NK-92 (cell line): Measurements from ENCODE around the gene COL4A2.

Experiments used
- DNase-seq: peaks from one replicate; lab custom pipeline; 2025; ENCODE audit not compliant: unreplicated experiment; lab: John Stamatoyannopoulos, UW

COL4A2 gene

GRCh38 chr13:110414931-110415330, 107.8 kb downstream of the COL4A2 start:
- DNase-seq = no peak

DNA sequence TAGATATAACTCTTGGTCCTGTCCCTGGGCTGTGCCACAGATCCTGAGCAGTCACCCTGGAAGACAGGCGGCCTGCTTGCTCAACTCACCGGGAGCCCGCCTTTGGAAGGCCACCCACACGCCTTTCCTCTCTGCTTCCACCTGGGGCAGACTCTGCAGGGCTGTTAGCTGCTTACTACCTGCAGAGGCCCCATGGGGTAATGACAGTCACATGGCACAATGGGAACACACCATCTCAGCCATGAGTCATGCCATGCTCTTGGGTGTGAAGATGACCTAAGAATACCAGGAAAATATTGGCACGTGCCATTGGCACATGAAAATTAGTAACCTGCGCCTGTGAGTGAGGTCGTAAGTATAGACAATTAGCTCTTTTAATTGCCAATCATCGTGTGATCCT, 108.6 kb downstream of the COL4A2 start:
- DNase-seq = no peak

DNA sequence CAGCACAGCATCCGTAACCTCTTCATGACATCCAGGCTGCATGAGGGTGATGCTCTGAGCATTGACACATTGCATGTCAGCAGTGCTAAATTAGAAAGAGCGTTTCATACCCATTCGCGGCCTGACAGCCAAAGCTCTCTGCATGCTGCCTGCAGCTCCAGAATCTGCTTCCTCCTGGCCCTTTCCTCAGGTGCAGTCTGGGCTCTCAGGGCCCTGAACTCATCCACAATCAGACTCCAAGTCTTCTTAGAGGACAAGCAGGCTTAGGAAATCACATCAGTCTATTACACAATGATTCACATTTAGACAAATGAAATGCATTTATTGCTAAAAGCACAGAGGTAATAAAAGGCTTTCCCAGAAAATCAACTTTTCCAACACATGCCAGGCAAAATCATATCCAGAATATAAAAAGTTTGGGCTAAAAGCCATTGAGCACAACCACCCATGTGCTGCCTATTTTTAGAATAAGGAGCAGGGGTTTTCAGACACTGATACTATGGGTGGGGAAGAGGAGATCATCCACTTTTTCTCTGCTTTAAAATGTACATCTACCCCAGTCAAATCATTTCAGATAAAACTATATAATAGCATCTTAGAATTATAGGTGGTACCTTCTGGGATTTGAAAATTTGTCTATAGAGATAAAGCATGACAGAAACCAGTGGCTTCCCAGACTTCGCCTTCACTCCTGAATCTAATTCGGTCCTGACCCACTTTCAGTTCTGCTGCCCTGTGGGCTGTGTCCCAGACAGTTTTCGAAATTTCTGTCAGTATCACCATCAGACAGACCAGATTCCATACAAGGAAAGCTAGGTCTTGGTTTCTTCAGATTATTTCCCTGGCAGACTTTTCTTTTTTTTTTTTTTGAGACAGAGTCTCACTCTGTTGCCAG, 109.3 kb downstream of the COL4A2 start:
- no peak for DNase-seq

- DNase-seq = no peak
Measured at GRCh38 chr13:110418944-110419343, 111.9 kb downstream of the COL4A2 start.

DNA sequence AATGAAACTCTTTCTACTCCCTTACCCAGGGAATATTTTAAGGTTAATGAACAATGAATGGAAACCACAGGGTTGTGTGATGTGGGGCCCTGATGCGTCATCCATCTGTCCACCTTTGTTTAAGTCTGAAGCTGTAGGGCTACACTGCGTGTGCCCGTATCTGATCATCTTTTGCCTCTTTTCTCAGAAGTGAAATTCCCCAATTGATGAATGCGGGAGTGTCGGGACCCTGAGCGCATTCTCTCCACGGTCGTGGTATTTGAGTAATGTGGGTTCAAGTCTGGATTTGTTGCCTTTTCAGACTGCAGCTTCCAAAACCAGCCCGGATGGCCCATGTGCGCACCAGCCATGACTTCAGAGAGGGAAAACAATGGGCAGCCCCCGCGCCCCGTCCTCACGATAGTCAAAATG, 112.3 kb downstream of the COL4A2 start:
- no peak for DNase-seq

DNA sequence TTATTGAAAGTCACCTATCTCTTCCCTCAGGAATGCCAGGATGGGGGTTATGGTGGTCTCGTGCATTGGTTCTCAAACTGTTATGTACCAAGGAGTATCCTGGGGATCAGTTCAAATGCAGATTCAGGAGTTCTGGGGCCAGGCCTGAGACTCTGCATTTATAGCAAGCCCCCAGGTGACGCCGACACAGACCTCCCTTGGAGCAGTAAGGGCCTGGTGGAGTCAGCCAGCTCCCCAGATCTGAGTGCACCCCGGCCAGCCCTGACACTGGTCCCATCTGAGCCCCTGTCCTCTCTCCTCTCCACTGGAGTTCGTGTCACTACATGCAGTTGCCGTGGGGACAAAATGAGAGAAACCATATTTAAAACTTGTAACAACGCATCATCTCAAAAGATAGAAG, 112.9 kb downstream of the COL4A2 start:
- no peak for DNase-seq

DNA sequence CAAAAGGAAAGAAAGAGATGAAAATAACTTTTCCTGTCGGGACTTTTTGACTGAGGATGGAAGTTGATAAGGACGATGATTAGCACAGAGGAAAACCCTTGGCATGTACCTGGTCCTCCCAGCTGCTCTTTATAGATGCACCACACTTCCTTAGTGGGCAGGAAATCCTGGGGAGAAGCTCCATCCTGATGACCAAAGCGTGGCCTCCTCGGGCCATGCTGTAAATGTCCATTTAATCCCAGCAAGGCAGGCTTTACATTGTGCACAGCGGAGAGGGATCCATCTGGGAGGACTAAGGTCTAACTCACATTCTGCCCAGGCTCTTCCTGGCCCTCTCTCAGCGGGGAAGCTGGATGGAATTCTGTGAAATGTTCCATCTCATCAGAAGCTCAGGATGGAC, 113.5 kb downstream of the COL4A2 start:
- DNase-seq = no peak

GRCh38 chr13:110421061-110421460, 114.0 kb downstream of the COL4A2 start:
- no peak for DNase-seq

- no peak for DNase-seq
Measured at GRCh38 chr13:110421696-110422385, 114.8 kb downstream of the COL4A2 start.

- DNase-seq = no peak
Measured at GRCh38 chr13:110422913-110423688, 116.0 kb downstream of the COL4A2 start.

DNA sequence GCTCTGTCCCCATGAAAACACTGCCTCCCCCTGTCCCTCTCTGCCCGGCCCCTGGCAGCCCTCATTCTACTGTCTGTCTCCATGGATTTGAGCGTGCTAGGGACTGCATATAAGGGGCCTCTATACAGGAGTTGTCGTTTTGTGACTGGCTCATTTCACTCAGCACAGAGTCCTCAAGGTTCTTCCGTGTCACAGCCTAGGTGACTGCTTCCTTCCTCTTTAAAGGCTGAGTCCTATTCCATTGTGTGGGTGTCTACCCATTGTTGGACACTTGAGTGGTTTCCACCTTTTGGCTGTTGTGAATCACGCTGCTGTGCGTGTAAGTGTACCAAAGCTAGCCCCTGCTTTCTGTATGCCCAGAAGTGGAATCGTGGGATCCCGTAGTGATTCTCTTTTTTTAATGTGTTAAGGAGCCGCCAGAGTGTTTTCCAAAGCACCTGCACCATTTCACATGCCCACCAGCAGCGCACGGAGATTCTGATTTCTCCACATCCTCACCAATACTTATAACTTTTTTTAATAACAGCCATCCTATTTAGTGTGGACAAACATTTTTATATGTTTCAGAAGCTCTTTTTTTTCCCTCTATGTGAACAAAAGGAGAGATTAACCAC, 116.7 kb downstream of the COL4A2 start:
- no peak for DNase-seq

GRCh38 chr13:110424569-110425443, 117.7 kb downstream of the COL4A2 start:
- no peak for DNase-seq

DNA sequence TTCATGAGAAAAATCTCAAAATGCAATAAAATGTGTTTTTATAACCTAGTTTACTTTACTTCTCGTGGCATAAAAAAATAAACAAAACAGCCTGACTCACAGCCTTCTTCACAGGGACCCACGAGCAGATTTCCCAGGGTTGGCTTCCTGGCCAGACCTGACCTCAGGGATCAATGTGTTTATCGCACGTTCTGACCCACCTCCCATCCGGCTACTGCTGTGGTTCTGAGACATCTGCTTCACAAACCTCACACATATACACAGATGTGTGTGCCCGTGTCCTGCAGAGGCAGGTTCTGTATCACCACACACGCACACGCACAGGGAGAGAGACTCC, 118.3 kb downstream of the COL4A2 start:
- DNase-seq = no peak

- no peak for DNase-seq
Measured at GRCh38 chr13:110426735-110427134, 119.7 kb downstream of the COL4A2 start.

- no peak for DNase-seq
Measured at GRCh38 chr13:110428313-110428712, 121.2 kb downstream of the COL4A2 start.

DNA sequence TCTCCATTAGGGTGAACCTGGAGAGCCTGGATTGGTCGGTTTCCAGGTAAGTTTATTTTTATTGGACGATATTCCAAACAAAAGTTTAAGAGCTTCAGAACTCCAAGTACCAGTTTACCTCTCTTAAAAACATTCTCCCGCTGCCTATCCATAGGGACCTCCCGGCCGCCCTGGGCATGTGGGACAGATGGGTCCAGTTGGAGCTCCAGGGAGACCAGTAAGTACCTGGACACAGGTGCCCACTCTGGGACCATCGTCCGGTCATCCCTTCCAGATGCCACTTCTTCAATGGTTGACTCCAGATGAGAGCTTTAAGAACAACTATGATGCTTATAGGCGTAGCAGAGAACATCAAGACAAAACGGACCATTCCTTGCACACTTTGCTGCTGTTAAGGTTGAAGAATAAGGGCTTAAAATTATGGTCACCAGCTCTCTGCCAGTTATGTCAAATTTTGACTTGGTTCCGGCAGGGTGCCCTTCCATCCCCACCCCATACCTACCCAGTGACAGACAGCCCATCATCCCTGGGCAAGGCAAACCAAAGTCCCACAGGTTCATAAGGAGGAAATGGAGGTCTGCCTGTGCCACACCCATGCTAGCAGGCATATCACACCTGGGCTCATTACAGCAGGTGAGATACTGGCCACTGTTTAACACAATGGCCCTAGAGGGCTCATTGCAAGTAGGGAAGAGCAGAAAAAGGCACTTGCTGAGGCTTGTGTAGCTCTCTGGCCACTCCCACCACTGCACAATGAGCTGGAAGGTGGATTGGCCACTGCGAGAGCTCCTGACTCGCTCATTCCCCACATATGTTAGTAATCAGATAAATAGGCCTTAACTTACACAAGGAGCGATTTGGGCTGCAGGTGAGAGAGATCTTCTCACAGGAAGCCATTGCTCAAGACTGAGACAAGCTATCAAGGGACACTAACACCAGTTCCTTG, 123.6 kb downstream of the COL4A2 start:
- no peak for DNase-seq

DNA sequence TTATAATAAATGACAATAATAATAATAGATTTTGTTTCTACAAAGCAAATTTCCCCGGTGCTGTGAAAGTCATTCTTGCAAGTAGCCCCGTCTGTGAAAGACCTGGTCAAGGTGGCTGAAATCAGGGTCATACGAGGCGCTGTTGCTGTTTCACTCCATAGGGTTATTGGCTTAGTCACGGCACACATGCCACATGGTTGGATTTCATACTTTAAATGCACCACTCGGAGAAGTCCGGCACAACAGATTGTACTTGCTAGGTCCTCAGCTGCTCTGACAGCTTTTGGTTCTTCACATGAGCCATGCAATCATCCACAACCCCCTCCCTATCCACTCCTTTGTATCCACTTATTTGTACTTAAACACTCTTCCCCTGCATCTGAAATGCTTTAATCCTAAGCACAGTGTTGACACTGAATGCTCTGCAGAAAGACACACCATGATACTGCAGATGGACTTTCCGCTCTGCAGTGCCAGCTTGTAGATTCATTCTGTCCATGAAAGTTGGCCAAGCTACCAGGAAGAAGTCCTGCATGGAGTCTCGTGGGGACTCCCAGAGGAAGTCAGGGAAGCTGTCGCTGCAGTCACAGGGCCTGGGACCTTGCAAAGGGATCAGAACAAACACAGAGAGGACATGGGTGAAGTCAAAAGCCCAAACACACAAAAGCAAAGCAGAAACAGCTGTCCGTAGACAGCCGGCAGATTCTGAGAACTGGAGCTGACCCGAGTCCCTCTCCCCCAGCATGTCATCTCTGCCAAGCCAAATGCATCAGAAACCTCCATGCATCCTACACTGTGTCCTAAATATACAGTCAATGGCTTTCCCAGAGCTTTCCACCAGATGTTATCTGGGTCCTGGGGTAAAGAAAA, 124.6 kb downstream of the COL4A2 start:
- no peak for DNase-seq

DNA sequence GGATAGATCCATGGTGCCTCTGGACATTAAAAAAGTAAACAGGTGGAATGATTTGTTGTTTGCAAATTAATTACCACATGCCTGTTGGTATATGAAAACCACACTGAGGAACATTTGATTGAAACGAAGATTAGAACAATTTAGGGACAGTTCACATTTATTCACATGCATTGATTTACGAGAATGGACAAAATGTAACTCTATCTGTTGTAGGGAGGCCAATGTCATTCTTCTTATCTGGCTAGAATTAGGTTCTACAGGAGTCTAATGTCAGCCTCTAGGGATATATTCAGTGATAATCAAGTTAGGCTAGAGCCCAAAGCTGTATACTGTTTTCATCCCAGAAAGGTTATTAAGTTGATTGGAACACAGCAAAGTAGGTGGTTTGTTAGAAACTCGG, 125.4 kb downstream of the COL4A2 start:
- no peak for DNase-seq
